NCI-H345 treated with DMSO at 0.1 percent for 48 hours (cell line): ENCODE results near the gene DMRT2.

Experiments used
- DNase-seq: peaks from one replicate; lab custom pipeline; 2025; ENCODE audit not compliant: unreplicated experiment; lab: John Stamatoyannopoulos, UW

The DMRT2 gene

DNA sequence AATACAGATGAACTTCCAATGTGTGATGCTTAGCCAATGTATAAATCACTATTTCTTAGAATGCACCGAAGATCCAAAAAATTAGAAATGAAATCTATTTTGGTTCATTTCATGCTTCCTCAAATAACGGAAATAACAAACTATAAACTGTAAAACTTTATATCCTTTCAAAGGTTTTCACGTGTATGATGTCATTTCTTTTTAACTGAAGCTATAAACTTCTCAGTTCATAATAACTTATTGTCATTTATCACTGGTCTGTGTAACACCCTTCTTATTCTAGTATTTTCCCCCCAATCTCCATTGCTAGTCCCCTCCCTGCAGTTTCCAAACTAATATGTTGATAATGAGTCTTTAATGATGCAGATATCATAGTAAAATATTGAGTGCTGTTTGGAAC is 36.4 kb downstream of the DMRT2 start:
- no peak for DNase-seq

DNA sequence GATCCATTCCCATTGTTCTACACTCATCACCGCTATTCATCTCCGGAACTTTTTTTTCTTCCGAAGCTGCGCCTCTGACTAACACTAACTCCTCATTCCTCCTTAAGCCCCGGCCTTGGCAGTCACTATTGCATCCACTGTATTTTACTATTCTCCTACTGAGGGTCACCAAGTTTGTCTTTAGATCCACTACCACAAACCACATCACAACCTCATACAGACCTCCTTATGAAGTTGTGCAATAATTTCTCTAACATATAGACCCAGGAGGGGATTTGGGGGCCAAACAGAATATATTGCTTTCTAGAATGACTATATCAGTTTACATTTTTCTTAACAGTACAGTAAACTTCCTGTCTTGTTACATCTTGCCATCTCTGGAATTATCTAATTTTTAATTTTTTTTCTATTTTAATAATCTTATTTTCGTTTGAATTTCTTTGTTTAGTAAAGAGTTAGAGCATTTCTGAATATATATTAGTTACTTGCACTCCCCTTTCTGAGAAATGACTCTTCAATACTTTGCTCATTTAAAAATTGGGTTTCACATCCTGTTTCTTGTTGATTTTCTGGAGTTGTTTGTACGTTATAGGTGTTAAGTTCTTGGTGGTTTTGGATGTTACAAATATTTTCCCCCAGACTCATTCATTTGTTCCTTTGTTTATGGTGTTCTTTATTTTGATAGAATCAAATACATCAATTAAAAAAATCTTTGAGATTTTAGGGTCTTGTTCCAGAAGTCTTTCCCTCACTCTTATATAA is 37.1 kb downstream of the DMRT2 start:
- DNase-seq, result no peak

DNA sequence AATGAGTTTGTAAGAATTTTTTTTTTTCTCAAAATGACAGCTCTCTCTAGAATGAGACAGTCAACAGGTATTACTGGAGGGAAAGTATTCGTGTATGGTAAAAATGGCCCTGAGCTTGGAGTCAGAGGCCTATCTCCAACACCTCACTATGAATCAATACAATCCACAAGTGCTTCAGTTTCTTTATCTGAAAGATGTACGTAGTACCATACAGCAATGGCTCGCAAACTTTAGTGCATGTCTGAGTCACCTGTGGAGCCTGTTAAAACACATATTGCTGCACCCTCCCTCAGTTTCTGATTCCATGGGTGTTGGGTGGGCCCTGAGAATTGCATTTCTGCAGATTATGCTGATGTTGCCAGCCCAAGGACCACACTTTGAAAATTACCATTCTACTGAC is 44.6 kb downstream of the DMRT2 start:
- DNase-seq, result no peak

DNA sequence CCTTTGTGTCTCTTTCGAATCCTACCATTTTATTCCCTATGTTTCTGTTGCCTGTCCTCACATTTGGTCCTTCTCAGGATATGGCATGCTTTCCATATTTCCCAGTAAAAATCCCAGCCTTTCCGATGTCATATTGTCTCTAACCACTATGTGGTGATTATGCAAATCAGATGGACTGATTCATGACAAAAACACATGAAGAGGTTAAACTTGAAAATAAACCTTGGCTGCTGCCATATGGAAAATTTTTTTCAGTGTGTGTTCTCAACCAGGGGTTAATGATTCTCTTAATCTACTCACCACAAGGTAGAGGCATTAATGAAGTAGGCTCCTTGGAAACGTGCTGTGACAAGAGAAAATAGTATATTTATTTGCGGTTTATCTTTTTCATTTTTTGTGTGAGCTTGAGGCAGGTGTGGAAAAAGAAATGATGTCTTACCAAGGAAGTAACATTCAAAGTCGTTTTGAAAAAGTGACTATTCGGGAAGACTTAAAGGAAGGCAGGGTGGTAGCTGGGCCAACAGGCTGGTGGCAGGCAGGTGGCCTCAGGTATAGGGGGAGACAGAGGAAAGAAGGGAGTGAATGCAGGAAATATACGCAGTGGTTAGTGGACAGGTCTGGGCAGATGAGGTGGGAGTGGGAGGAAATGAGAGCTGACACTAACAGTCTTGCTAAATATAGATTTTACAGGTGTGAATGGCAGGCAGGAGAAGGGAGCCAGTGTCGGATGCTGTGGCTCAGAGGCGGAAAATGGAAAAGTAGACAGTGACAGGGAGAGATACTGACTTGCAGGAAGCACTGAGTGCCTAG is 46.2 kb downstream of the DMRT2 start:
- DNase-seq, result no peak

DNA sequence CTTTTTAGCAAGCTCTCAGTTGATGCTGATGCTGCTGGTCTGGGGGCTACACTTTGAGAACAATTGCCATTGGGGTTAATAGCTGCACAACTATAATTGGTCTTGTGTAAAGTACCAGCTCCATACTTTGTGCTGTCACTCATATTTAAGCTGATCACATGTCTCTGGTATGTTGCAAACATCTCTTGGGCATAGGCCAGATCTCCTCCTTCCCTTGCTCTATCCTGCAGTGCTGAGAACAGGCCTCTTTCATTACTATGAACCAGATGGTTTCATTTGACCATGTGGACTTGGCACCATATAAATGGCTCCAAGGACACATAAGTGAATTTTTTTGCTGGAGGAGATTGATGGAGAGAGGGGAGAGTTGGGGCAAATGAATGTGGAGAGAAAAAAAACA is 48.4 kb downstream of the DMRT2 start:
- DNase-seq, result no peak

DNA sequence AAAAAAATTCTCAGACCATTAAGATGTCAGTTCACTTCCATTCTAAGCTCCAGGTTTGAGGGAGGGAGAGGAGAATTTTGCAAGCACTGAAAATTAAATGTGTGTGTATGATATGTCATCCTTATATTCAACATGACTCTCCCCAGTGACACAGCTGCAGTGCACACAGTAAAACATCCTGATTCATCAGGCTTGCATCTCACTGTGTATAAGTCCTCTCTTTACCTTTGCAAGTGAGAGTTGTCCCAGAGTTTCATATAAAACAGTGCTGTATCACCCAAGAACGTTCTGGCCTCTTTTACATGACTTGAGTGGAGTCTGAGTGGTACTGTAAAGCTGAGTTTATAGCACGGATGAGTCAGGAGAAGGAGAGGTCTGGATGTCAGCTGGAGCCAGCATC is 50.0 kb downstream of the DMRT2 start:
- DNase-seq, result no peak

DNA sequence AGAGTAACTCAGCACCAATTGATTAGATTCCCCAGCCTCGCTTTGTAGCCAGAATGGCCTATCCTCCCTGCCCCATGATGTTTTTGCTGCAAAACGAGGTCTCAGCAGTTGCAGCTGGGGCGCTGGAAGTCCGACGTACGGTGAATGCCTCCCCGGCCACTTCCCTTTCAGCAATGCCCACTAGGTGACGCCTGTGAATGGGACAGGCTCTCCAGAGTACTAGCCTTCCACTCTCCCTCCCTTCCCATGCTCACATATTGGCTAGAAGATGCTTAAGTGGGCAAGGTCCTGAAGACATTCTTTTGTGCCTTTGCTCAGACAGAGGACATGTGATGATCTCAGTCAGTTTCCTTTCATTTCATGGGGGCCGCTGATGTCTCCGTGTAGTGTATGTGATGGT is 50.8 kb downstream of the DMRT2 start:
- no peak for DNase-seq

DNA sequence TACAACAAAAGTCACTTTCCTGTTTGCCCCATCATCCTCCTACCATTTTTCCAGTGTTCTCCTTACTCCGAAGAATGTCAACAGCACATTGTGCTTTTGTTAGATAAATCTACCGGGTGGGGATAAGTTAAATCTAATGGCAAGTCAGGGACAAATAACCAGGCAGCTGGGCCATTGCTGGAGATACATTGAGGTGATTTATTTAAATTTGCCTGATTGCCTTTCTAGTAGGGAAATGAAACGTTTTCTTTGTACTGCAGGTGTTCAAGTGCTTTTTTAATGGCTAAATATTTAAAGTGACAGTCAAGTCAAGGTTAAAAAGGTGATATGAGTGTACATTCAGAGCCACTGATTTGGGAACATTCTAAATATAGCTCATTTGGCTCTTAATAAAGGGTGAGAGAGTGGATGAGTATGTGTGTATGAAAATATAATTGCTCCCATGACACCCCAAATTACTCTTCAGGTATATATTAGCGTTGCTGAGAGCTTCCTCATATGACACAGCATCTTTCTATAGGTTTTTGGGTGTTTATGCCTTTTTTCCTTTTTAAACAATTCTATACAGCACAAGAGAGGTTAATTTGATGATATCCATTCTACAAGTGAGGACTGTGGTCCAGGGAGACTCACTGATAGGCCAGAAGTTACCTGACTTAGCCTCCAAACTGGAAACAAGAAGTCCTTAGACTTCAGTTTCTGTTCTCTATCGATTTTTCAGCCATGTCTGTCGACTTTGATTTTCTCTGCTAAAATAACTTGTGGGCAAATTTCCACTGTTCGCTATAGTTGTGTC is 51.9 kb downstream of the DMRT2 start:
- no peak for DNase-seq

DNA sequence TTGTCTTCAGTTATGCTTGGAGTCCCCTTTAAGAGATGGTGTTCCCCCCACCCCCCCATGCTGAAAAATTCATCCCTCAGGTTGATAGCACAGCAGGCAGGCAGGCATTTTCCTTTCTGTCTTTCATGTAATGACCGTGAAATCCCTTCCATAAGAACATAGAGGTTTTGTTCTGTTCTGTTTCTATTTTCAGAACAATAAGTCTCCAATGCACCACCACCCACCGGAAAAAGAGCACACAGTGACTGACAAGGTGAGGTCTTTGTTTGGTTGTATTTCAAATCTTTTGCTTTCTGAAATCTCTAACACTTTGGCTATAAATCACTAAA is 52.4 kb downstream of the DMRT2 start:
- no peak for DNase-seq
